K562 (cell line): ENCODE data around the gene ANGPTL7.

Experiments
- CTCF ChIP-seq, 3 experiments: IDR thresholded peaks in 2 of 3; conservative IDR thresholded peaks in 1 of 3; 2 replicates each; pipeline ENCODE4 v1.5.1; 2011 to 2012; ENCODE audit warnings: low read length in 3 of 3, mild to moderate bottlenecking in 3 of 3, control low read depth in 2 of 3, improper control_type of control experiment in 1 of 3, inconsistent platforms in 1 of 3, low read depth in 1 of 3, mixed read lengths in 1 of 3, moderate library complexity in 1 of 3; ENCODE audit not compliant: insufficient read depth in 2 of 3
- EZH2 ChIP-seq: IDR thresholded peaks from 2 replicates; pipeline ENCODE4 v1.6.1; 2012; ENCODE audit warnings: low read depth, mild to moderate bottlenecking, inconsistent platforms, low read length, borderline replicate concordance
- HDAC8 ChIP-seq: fragments of 450-650 bp; IDR thresholded peaks from 2 replicates; pipeline ENCODE4 v1.6.1; 2016; ENCODE audit warnings: mild to moderate bottlenecking, missing genetic modification characterization, moderate library complexity, missing compliant biosample characterization
- KDM1A ChIP-seq, 2 experiments: fragments of 450-650 bp; IDR thresholded peaks; 2 replicates each; pipeline ENCODE4 v1.6.1; 2016; ENCODE audit warnings: mild to moderate bottlenecking in 2 of 2
- KDM2B ChIP-seq: fragments of 250-450 bp; sonication (Bioruptor Pico); IDR thresholded peaks from 2 replicates; pipeline ENCODE4 v1.8.0; 2021; ENCODE audit warnings: mild to moderate bottlenecking, moderate library complexity
- MAFF ChIP-seq: IDR thresholded peaks from 2 replicates; pipeline ENCODE4 v1.6.1; 2012; ENCODE audit warnings: low read length, improper control_type of control experiment
- MAFK ChIP-seq: IDR thresholded peaks from 2 replicates; pipeline ENCODE4 v1.6.1; 2011; ENCODE audit warnings: low read length, improper control_type of control experiment
- MXI1 ChIP-seq: IDR thresholded peaks from 2 replicates; pipeline ENCODE4 v1.6.1; 2011; ENCODE audit warnings: low read depth, mild to moderate bottlenecking, improper control_type of control experiment, low read length
- POLR2A ChIP-seq: fragments of 450-650 bp; conservative IDR thresholded peaks from 2 replicates; pipeline ENCODE4 v1.6.1; 2016
- RFX7 ChIP-seq: fragments of 250-450 bp; sonication (Bioruptor Pico); IDR thresholded peaks from 2 replicates; pipeline ENCODE4 v1.5.1; 2021; ENCODE audit warnings: mild to moderate bottlenecking
- SMC3 ChIP-seq: conservative IDR thresholded peaks from 2 replicates; pipeline ENCODE4 v1.6.1; 2011; ENCODE audit warnings: low read depth, low read length, improper control_type of control experiment; ENCODE audit not compliant: insufficient read depth
- SPI1 ChIP-seq: IDR thresholded peaks from 2 replicates; pipeline ENCODE4 v1.6.1; 2011; ENCODE audit warnings: low read depth, low read length, control low read depth, borderline replicate concordance
- ZNF436 ChIP-seq: fragments of 250-450, 450-650 bp; sonication (Bioruptor Pico); formaldehyde crosslinking; IDR thresholded peaks from 2 replicates; pipeline ENCODE4 v1.7.0; 2020; ENCODE audit warnings: mild to moderate bottlenecking
- TF ChIP-seq, protein P1 (sequence below): sonication (generic); formaldehyde crosslinking; IDR thresholded peaks from 2 replicates; pipeline ENCODE4 v1.8.0; 2022; ENCODE audit warnings: missing genetic modification reagents, mild to moderate bottlenecking, borderline replicate concordance

DNA sequence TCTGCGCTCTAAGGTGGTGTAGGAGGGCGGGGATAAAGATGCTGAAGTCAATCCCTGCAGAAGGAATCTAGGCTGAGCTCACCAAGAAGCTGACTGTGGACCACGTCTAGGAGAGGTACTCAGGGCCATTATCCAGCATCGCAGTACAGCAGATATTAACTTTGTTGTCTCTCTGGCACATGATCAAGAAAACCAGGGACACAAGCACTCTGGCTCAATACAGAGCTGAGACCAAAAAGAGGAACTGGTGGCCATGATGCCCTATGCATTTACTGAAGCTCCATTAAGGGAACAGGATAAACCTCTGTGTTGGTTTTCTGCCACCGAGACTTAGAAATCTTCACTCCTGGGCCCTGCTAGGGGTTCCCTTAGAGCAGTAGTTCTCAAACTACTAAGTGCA lies 38.0 kb upstream of the ANGPTL7 start:
- TF ChIP-seq POLR2A: no peak
- no peak for TF ChIP-seq CTCF (IDR thresholded peaks at IDR 0.05 in 2 of 3, conservative IDR thresholded peaks at IDR 0.05 in 1 of 3; ENCODE audit: insufficient read depth in 2 of 3, low read depth in 1 of 3, low read length in 3 of 3)
- TF ChIP-seq KDM1A (IDR thresholded peaks at IDR 0.05): no peak
- TF ChIP-seq KDM2B (CRISPR knock-in tag): no peak
- TF ChIP-seq MAFK: no peak
- no peak for TF ChIP-seq MXI1
- TF ChIP-seq RFX7 (CRISPR knock-in tag): no peak
- TF ChIP-seq SMC3: no peak
- peak; percentile 91 for TF ChIP-seq SPI1
- no peak for TF ChIP-seq HDAC8 (tag)
- TF ChIP-seq, protein P1, sequence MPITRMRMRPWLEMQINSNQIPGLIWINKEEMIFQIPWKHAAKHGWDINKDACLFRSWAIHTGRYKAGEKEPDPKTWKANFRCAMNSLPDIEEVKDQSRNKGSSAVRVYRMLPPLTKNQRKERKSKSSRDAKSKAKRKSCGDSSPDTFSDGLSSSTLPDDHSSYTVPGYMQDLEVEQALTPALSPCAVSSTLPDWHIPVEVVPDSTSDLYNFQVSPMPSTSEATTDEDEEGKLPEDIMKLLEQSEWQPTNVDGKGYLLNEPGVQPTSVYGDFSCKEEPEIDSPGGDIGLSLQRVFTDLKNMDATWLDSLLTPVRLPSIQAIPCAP (CRISPR knock-in tag): no peak
- TF ChIP-seq ZNF436: no peak
- TF ChIP-seq EZH2: no peak
- no peak for TF ChIP-seq MAFF
